Gastrocnemius medialis (tissue), 4 donors: ENCODE measurements around the gene DGCR8. TPM values are rescaled to one million over a fixed set of nuclear protein-coding genes. Genes with fewer than 3 reads are reported as not detected.
A peak's percentile ranks its signal among the peaks of the same experiment; 100 is the strongest.

ENCODE experiments used
- ATAC-seq, 2 donors: fragments of 150-250 bp; one replicate each; pipeline ENCODE4 v1.9.1; 2016
- DNase-seq, 2 donors: peaks; one replicate each; pipeline ENCODE4 v3.0.0-alpha.2; 2019
- H3K27ac ChIP-seq, 4 donors: fragments of 200-600 bp; sonication (generic); 1 replicate in 1 of 4; 2 replicates in 3 of 4; pipeline ENCODE4 v1.5.1; 2016 to 2018; ENCODE audit warnings: mild to moderate bottlenecking in 2 of 4, moderate library complexity in 1 of 4
- H3K27me3 ChIP-seq, 3 donors: fragments of 200-600 bp; sonication (generic) in 2 of 3; 1 replicate in 1 of 3; 2 replicates in 2 of 3; pipeline versions ENCODE4 v1.5.1 to v1.6.0; 2016 to 2019; ENCODE audit warnings: mild to moderate bottlenecking in 1 of 3, moderate library complexity in 1 of 3
- H3K36me3 ChIP-seq, 2 donors: fragments of 200-600 bp; sonication (generic) in 1 of 2; one replicate each; pipeline ENCODE4 v1.5.1; 2017 to 2018
- H3K4me1 ChIP-seq, 2 donors: fragments of 200-600 bp; sonication (generic) in 1 of 2; one replicate each; pipeline ENCODE4 v1.5.1; 2016 to 2017; ENCODE audit warnings: mild to moderate bottlenecking in 2 of 2
- H3K4me3 ChIP-seq, 4 donors: fragments of 200-600 bp; sonication (generic) in 3 of 4; 1 replicate in 1 of 4; 2 replicates in 3 of 4; pipeline ENCODE4 v1.5.1; 2016 to 2019; ENCODE audit warnings: mild to moderate bottlenecking in 2 of 4
- H3K9me3 ChIP-seq, 3 donors: fragments of 200-600 bp; sonication (generic) in 2 of 3; 1 replicate in 1 of 3; 2 replicates in 2 of 3; pipeline ENCODE4 v1.5.1; 2016 to 2019
- CTCF ChIP-seq, 5 experiments: fragments of 450-650 bp in 3 of 5; fragments of 200-600 bp in 2 of 5; sonication (generic) in 2 of 5; IDR thresholded peaks in 4 of 5; conservative IDR thresholded peaks in 1 of 5; 1 replicate in 4 of 5; 2 replicates in 1 of 5; pipeline ENCODE4 v1.5.1; 2016 to 2019; ENCODE audit warnings: antibody characterized with exemption in 5 of 5, mild to moderate bottlenecking in 3 of 5, moderate library complexity in 3 of 5
- POLR2A ChIP-seq, 2 donors: fragments of 450-650 bp; IDR thresholded peaks; one replicate each; pipeline ENCODE4 v1.6.1; 2017; ENCODE audit warnings: antibody characterized with exemption in 2 of 2, mild to moderate bottlenecking in 2 of 2, moderate library complexity in 2 of 2
- in situ Hi-C, 4 donors: fragments of 200-750 bp; cut with MboI; loops; one replicate each; pipeline versions ENCODE4 v1.15.0 to v1.8.0; 2017; ENCODE audit warnings: low sequenced_read_pairs in 4 of 4
- intact Hi-C: fragments of 100-400 bp; cut with DNase I; formaldehyde crosslinking; loops from one replicate; pipeline ENCODE4 v1.15.1; 2023; ENCODE audit warnings: low total_unique reads
- total RNA-seq, 4 donors: library from RNA; depleted of rRNA; stranded (reverse); fragments of >200 nt; gene quantifications; one replicate each; pipeline versions ENCODE4 v1.1.0 to v1.2.3, GENCODE V29; 2016

DGCR8 gene
- total RNA-seq, 4 donors from 2014 or later: 5.2 to 16.5 (median 11.2) TPM

GRCh38 chr22:20115691-20116375 lies 35.8 kb downstream of the DGCR8 start, which contains the start of gene RANBP1:
TSS of gene RANBP1 (plus strand) at chr22:20116104. CDS start at chr22:20116185, 81 bp downstream.
- Histone ChIP-seq H3K4me3 (peak within 1 kb of the TSS; percentile 79 to 97 (median 86)), H3K4me1 (peaks cover 28 to 43% of the 10 kb centered on the region in 2 donors), H3K9me3 (no peaks in the 10 kb centered on the region), H3K27ac (peak within 1 kb of the TSS; percentile 94 to 99 (median 96)), H3K27me3 (no peaks in the 10 kb centered on the region), H3K36me3 (peaks cover 0 to 38% of the 10 kb centered on the region in 2 donors)
- DNase-seq: no peak
- TF ChIP-seq CTCF (IDR thresholded peaks at IDR 0.05 in 4 of 5, conservative IDR thresholded peaks at IDR 0.05 in 1 of 5) (no peak), POLR2A (IDR thresholded peaks at IDR 0.05) (no peak)
- intact Hi-C loops (loop anchor here (5.0 kb wide), 2 partner anchors 94 to 134 kb away; partner anchors contain the start of gene TANGO2), in situ Hi-C loops (no loop called here)
- no peak for ATAC-seq

GRCh38 chr22:20116376-20116950 lies 36.4 kb downstream of the DGCR8 start:
- H3K27ac ChIP-seq: peak overlapping the region; percentile 94 to 99 (median 96)
- no peaks in the 10 kb centered on the region for H3K27me3 ChIP-seq
- intact Hi-C loops: loop anchor here (5.0 kb wide), 2 partner anchors 94 to 134 kb away; partner anchors contain the start of gene TANGO2
- in situ Hi-C loops: no loop called here
- TF ChIP-seq CTCF (IDR thresholded peaks at IDR 0.05 in 4 of 5, conservative IDR thresholded peaks at IDR 0.05 in 1 of 5) (no peak), POLR2A (IDR thresholded peaks at IDR 0.05) (no peak)
- ATAC-seq (peak; percentile 2 to 3), DNase-seq (no peak)
- H3K9me3 ChIP-seq: no peaks in the 10 kb centered on the region
- H3K4me3 ChIP-seq: peak overlapping the region; percentile 79 to 97 (median 86)
- H3K4me1 ChIP-seq: peaks cover 28 to 40% of the 10 kb centered on the region in 2 donors
- peaks cover 0 to 42% of the 10 kb centered on the region in 2 donors for H3K36me3 ChIP-seq

GRCh38 chr22:20116951-20117632 lies 37.1 kb downstream of the DGCR8 start, which contains the start of gene TRMT2A:
TSS of gene TRMT2A (minus strand) at chr22:20117226. CDS start at chr22:20116906, 320 bp downstream.
- Histone ChIP-seq H3K27ac (peak within 1 kb of the TSS; percentile 94 to 99 (median 96)), H3K4me3 (peak within 1 kb of the TSS; percentile 79 to 97 (median 86)), H3K4me1 (peaks cover 28 to 34% of the 10 kb centered on the region in 2 donors), H3K36me3 (peaks cover 0 to 44% of the 10 kb centered on the region in 2 donors), H3K27me3 (no peaks in the 10 kb centered on the region), H3K9me3 (no peaks in the 10 kb centered on the region)
- intact Hi-C loops (loop anchor here (1.0 to 5.0 kb wide), 4 partner anchors 14 to 135 kb away; partner anchors contain the start of genes TANGO2 and ZDHHC8), in situ Hi-C loops (no loop called here)
- TF ChIP-seq CTCF (IDR thresholded peaks at IDR 0.05 in 4 of 5, conservative IDR thresholded peaks at IDR 0.05 in 1 of 5) (peak in 2 of 5 experiments; percentile 9 to 10), POLR2A (IDR thresholded peaks at IDR 0.05) (peak; percentile 76 to 79)
- ATAC-seq: peak; percentile 90 to 93
- DNase-seq: peak; percentile 94 to 98

- intact Hi-C loops: loop anchor here (1.0 to 5.0 kb wide), 4 partner anchors 14 to 135 kb away; partner anchors contain the start of genes TANGO2 and ZDHHC8
- peaks cover 28 to 30% of the 10 kb centered on the region in 2 donors for H3K4me1 ChIP-seq
- in situ Hi-C loops: no loop called here
- peak overlapping the region; percentile 72 to 97 (median 86) for H3K4me3 ChIP-seq
- no peak for DNase-seq
- H3K27ac ChIP-seq: peak overlapping the region; percentile 94 to 99 (median 96)
- H3K36me3 ChIP-seq: peaks cover 0 to 42% of the 10 kb centered on the region in 2 donors
- H3K9me3 ChIP-seq: no peaks in the 10 kb centered on the region
- no peaks in the 10 kb centered on the region for H3K27me3 ChIP-seq
- no peak for ATAC-seq
- TF ChIP-seq POLR2A (IDR thresholded peaks at IDR 0.05) (no peak), CTCF (IDR thresholded peaks at IDR 0.05 in 4 of 5, conservative IDR thresholded peaks at IDR 0.05 in 1 of 5) (no peak)
Observed at GRCh38 chr22:20117633-20118299, 37.7 kb downstream of the DGCR8 start.
